Smooth muscle cell (in vitro differentiated cells): ENCODE measurements around the gene GIMAP4. TPM values are rescaled to one million over a fixed set of nuclear protein-coding genes. Genes with fewer than 3 reads are reported as not detected.

Experiments
- DNase-seq: peaks from one replicate; lab custom pipeline; 2025; ENCODE audit not compliant: unreplicated experiment; lab: John Stamatoyannopoulos, UW
- H2AFZ ChIP-seq: fragments of 200-600 bp; sonication (generic); 2 replicates; pipeline ENCODE4 v1.6.0; 2016; ENCODE audit warnings: antibody characterized with exemption, low read depth, mild to moderate bottlenecking
- H3F3A ChIP-seq: fragments of 200-600 bp; sonication (generic); 2 replicates; pipeline ENCODE4 v1.6.0; 2017; ENCODE audit warnings: antibody characterized with exemption, low read depth
- H3K27ac ChIP-seq: fragments of 200-600 bp; sonication (generic); 2 replicates; pipeline ENCODE4 v1.5.1; 2016; ENCODE audit warnings: low read depth, mild to moderate bottlenecking
- H3K27me3 ChIP-seq: fragments of 200-600 bp; sonication (generic); 2 replicates; pipeline ENCODE4 v1.6.1; 2016; ENCODE audit warnings: low read depth, mild to moderate bottlenecking
- H3K36me3 ChIP-seq: fragments of 200-600 bp; sonication (generic); 2 replicates; pipeline ENCODE4 v1.5.1; 2016; ENCODE audit warnings: low read depth
- H3K4me1 ChIP-seq: fragments of 200-600 bp; sonication (generic); 2 replicates; pipeline ENCODE4 v1.5.1; 2016; ENCODE audit warnings: low read depth
- H3K4me2 ChIP-seq: fragments of 200-600 bp; sonication (generic); 2 replicates; pipeline ENCODE4 v1.6.0; 2016; ENCODE audit warnings: mild to moderate bottlenecking
- H3K4me3 ChIP-seq: fragments of 200-600 bp; sonication (generic); 2 replicates; pipeline ENCODE4 v1.5.1; 2016; ENCODE audit warnings: mild to moderate bottlenecking
- H3K79me2 ChIP-seq: fragments of 200-600 bp; sonication (generic); 2 replicates; pipeline ENCODE4 v1.6.0; 2016; ENCODE audit warnings: low read depth, mild to moderate bottlenecking
- H3K9ac ChIP-seq: fragments of 200-600 bp; sonication (generic); 2 replicates; pipeline ENCODE4 v1.6.0; 2016; ENCODE audit warnings: low read depth
- H3K9me3 ChIP-seq: fragments of 200-600 bp; sonication (generic); replicated peaks from 2 replicates; pipeline ENCODE4 v1.5.1; 2016; ENCODE audit warnings: low read depth
- H4K20me1 ChIP-seq: fragments of 200-600 bp; sonication (generic); 2 replicates; pipeline ENCODE4 v1.6.0; 2016; ENCODE audit warnings: low read depth
- CTCF ChIP-seq: fragments of 200-600 bp; sonication (generic); IDR thresholded peaks from 2 replicates; pipeline ENCODE4 v1.5.1; 2017; ENCODE audit warnings: borderline replicate concordance, mild to moderate bottlenecking, antibody characterized with exemption; ENCODE audit not compliant: insufficient read depth, poor library complexity, severe bottlenecking
- WGBS: methylation state at CpG from one replicate; pipeline ENCODE4 v1.1.7; 2016; ENCODE audit warnings: low lambda C conversion rate; 5-methylcytosine and 5-hydroxymethylcytosine counted together
- polyA plus RNA-seq: library from polyadenylated mRNA; unstranded; fragments of >200 nt; fragmentation: Nextera tagmentation; extraction: Ambion mirVana; gene quantifications from 2 replicates; pipeline ENCODE4 v1.2.1, GENCODE V29; 2016
- total RNA-seq: library from RNA; depleted of rRNA; stranded (reverse); fragments of >200 nt; gene quantifications from 2 replicates; pipeline ENCODE4 v1.2.3, GENCODE V29; 2014

Gene GIMAP4
- total and polyA plus RNA-seq, 2 experiments from 2014 or later, result not detected

GRCh38 chr7:150556521-150557138, 10.6 kb upstream of the GIMAP4 start:
- Histone ChIP-seq H4K20me1 (no peaks in the 10 kb centered on the region), H3K9ac (no peak overlapping the region), H3K9me3 (no peaks in the 10 kb centered on the region), H3K4me3 (no peak overlapping the region), H3K27ac (no peak overlapping the region), H3F3A (no peaks in the 10 kb centered on the region), H3K27me3 (no peaks in the 10 kb centered on the region), H3K36me3 (no peaks in the 10 kb centered on the region), H3K4me1 (no peaks in the 10 kb centered on the region), H3K4me2 (no peak overlapping the region), H3K79me2 (no peaks in the 10 kb centered on the region), H2AFZ (no peak overlapping the region)
- no peak for TF ChIP-seq CTCF
- DNase-seq, result no peak
- 39% methylated on average over 4 of the region's 4 CpGs for WGBS

GRCh38 chr7:150560486-150560885, 6.7 kb upstream of the GIMAP4 start:
- Histone ChIP-seq H4K20me1 (no peaks in the 10 kb centered on the region), H3K79me2 (no peaks in the 10 kb centered on the region), H2AFZ (no peak overlapping the region), H3K27ac (no peak overlapping the region), H3K4me2 (no peak overlapping the region), H3F3A (no peaks in the 10 kb centered on the region), H3K27me3 (no peaks in the 10 kb centered on the region), H3K4me3 (no peak overlapping the region), H3K4me1 (no peaks in the 10 kb centered on the region), H3K9me3 (no peaks in the 10 kb centered on the region), H3K9ac (no peak overlapping the region), H3K36me3 (no peaks in the 10 kb centered on the region)
- DNase-seq, result no peak
- 8% methylated on average over 1 of the region's 1 CpG for WGBS
- no peak for TF ChIP-seq CTCF

- no peak overlapping the region for H3K4me3 ChIP-seq
- no peaks in the 10 kb centered on the region for H3K9me3 ChIP-seq
- H3K9ac ChIP-seq, result no peak overlapping the region
- H3F3A ChIP-seq, result no peaks in the 10 kb centered on the region
- H3K27me3 ChIP-seq, result no peaks in the 10 kb centered on the region
- WGBS, result 56% methylated on average over 2 of the region's 2 CpGs
- no peaks in the 10 kb centered on the region for H3K36me3 ChIP-seq
- H3K27ac ChIP-seq, result no peak overlapping the region
- TF ChIP-seq CTCF, result no peak
- H2AFZ ChIP-seq, result no peak overlapping the region
- DNase-seq, result no peak
- no peaks in the 10 kb centered on the region for H4K20me1 ChIP-seq
- no peak overlapping the region for H3K4me2 ChIP-seq
- no peaks in the 10 kb centered on the region for H3K79me2 ChIP-seq
- no peaks in the 10 kb centered on the region for H3K4me1 ChIP-seq
These were observed 4.3 kb upstream of the GIMAP4 start for GRCh38 chr7:150562919-150563318.

GRCh38 chr7:150564006-150564405, 3.2 kb upstream of the GIMAP4 start:
- Histone ChIP-seq H2AFZ (no peak overlapping the region), H3K9me3 (no peaks in the 10 kb centered on the region), H3K4me3 (no peak overlapping the region), H4K20me1 (no peaks in the 10 kb centered on the region), H3K4me1 (no peaks in the 10 kb centered on the region), H3K27ac (no peak overlapping the region), H3K4me2 (no peak overlapping the region), H3K9ac (no peak overlapping the region), H3F3A (no peaks in the 10 kb centered on the region), H3K79me2 (no peaks in the 10 kb centered on the region), H3K36me3 (no peaks in the 10 kb centered on the region), H3K27me3 (no peaks in the 10 kb centered on the region)
- TF ChIP-seq CTCF, result no peak
- 68% methylated on average over 5 of the region's 5 CpGs for WGBS
- DNase-seq, result no peak
